Measurements from ENCODE around the gene SLC7A7. TPM values are rescaled to one million over a fixed set of nuclear protein-coding genes. Genes with fewer than 3 reads are reported as not detected.
"Not testable (repeated sequence)": the region's sequence is repeated elsewhere in the genome, so short reads cannot be mapped to it uniquely, and the experiment has no call there.

SLC7A7 gene
- total RNA-seq, 2 experiments from 2014 or later = 0.45 TPM; not detected in 1

DNA sequence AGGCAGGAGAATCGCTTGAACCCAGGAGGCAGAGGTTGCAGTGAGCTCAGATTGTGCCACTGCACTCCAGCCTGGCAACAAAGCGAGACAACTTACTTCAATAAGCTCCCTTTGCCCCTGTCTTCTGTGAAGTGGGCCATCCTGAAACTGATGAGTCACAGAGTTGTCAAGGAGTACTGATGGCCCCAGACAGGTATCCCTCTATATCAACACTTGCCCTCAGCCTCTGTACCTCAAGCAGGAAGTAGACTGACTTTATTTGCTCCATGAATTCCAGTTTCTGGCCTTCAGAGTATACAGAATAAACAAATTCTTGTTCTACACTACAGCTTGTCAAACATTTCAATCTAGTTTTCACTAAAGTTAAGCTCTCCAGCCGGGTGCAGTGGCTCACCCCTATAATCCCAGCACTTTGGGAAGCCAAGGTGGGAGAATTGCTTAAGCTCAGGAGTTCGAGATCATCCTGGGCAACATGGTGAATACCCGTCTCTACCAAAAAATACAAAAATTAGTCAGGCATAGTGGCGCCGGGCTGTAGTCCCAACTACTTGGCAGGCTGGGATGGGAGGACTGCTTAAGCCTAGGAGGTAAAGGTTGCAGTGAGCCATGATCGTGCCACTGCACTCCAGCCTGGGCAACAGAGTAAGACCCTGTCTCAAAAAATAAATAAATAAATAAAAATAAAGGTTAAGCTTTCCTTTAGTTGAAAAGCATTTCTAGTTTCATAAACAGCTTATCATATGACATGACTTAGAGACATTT, 39.9 kb upstream of the SLC7A7 start:
- DNase-seq = peak; percentile 49
- no peaks in the 10 kb centered on the region for H3K36me3 Mint-ChIP-seq (ENCODE audit: low read depth)
- TF ChIP-seq, protein P1, sequence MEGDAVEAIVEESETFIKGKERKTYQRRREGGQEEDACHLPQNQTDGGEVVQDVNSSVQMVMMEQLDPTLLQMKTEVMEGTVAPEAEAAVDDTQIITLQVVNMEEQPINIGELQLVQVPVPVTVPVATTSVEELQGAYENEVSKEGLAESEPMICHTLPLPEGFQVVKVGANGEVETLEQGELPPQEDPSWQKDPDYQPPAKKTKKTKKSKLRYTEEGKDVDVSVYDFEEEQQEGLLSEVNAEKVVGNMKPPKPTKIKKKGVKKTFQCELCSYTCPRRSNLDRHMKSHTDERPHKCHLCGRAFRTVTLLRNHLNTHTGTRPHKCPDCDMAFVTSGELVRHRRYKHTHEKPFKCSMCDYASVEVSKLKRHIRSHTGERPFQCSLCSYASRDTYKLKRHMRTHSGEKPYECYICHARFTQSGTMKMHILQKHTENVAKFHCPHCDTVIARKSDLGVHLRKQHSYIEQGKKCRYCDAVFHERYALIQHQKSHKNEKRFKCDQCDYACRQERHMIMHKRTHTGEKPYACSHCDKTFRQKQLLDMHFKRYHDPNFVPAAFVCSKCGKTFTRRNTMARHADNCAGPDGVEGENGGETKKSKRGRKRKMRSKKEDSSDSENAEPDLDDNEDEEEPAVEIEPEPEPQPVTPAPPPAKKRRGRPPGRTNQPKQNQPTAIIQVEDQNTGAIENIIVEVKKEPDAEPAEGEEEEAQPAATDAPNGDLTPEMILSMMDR (IDR thresholded peaks at IDR 0.05) = no peak
- ChIA-PET CTCF (interaction anchor here (0.7 to 20.8 kb wide), 21 partner anchors 8 to 299 kb away, joined by 3 to 469 read pairs (median 5); partner anchors contain the start of genes DAD1, LRP10, MMP14 and MRPL52), POLR2A (interaction anchor here (0.7 to 1.5 kb wide), 5 partner anchors 16 to 266 kb away, joined by 3 to 10 read pairs (median 5); partner anchors contain the start of genes DAD1, LRP10, MRPL52 and OXA1L)
- H3K4me1 Mint-ChIP-seq (ENCODE audit: low read depth) = peaks cover 21% of the 10 kb centered on the region
- peaks cover 13% of the 10 kb centered on the region for H3K27me3 Mint-ChIP-seq
- no peak overlapping the region for H3K4me3 Mint-ChIP-seq
- no peaks in the 10 kb centered on the region for H3K9me3 Mint-ChIP-seq
- ATAC-seq = peak; percentile 56
- H3K27ac Mint-ChIP-seq = no peak overlapping the region
- intact Hi-C loops (cut with micrococcal nuclease) = loop anchor here (5.0 kb wide), 1 partner anchor 283 kb away; no protein-coding TSS in a partner anchor

DNA sequence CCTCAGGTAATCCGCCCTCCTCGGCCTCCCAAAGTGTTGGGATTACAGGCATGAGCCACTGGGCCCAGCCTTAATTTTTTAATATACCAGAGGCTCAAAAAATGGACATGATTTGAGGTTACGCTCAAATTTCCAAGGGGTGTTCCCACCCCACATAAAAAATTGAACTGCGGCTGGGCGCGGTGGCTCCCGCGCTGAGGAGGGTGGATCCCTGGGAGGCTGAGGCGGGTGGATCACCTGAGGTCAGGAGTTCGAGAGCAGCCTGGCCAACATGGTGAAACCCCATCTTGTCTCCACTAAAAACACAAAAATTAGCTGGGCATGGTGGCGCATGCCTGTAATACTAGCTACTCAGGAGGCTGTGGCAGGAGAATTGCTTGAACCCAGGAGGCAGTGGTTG, 39.1 kb upstream of the SLC7A7 start:
- intact Hi-C loops (cut with micrococcal nuclease) = loop anchor here (5.0 kb wide), 1 partner anchor 282 kb away; no protein-coding TSS in a partner anchor
- not testable (repeated sequence) for DNase-seq; H3K27ac Mint-ChIP-seq; ATAC-seq; H3K36me3 Mint-ChIP-seq (ENCODE audit: low read depth); H3K4me3 Mint-ChIP-seq; H3K9me3 Mint-ChIP-seq
- CTCF ChIA-PET = interaction anchor here (0.7 to 20.8 kb wide), 31 partner anchors 8 to 297 kb away, joined by 3 to 469 read pairs (median 5); partner anchors contain the start of genes DAD1, LRP10, MMP14 and MRPL52
- Mint-ChIP-seq H3K27me3 (peaks cover 13% of the 10 kb centered on the region), H3K4me1 (ENCODE audit: low read depth) (peaks cover 21% of the 10 kb centered on the region)
- POLR2A ChIA-PET = interaction anchor here (0.9 to 1.5 kb wide), 4 partner anchors 17 to 265 kb away, joined by 3 to 10 read pairs (median 6); partner anchors contain the start of genes DAD1, LRP10, MRPL52 and OXA1L

DNA sequence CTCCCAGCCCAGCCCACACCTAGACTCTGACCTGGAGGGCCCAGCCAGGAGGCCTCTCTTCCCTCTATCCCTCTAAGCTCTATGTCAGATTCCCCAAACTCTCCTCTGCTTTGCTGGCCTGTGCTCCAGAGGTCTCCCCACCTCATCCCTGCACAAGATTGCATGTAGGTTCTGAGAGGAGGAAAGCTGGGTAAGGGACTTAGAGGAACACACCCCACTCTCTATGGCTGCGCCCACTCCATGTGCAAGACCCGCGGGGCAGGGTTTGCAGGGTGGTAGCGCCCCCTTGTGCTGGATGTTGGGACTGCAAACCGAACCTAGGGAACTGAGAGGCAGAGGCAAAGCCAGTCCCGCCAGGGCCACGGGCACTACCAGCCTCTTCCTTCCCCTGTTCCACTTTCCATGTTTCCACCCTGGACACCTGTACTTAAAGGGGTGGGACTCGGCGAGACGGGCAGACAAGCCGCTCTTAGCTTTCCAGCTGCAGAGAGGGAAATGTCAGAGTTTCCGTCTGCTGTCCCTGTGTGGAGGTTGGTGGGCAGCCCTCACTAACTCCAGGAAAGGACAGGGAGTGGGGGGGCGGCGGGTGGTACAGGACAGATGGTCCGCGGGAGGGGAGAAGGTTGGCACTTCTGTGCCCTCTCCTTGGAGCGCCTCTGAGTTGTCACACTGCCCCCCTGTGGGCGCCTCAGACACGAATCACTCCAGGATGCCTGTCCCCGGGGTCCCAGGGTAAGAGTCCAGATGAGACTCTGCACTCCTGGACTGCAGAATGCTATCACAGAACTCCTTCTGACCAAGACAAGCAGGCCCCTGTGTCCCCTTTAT, 37.9 kb upstream of the SLC7A7 start:
- Mint-ChIP-seq H3K36me3 (ENCODE audit: low read depth) (no peaks in the 10 kb centered on the region), H3K4me1 (ENCODE audit: low read depth) (peaks cover 15% of the 10 kb centered on the region), H3K27ac (peak overlapping the region; percentile 79), H3K4me3 (peak overlapping the region; percentile 71), H3K9me3 (no peaks in the 10 kb centered on the region), H3K27me3 (peaks cover 13% of the 10 kb centered on the region)
- peak; percentile 96 for DNase-seq
- TF ChIP-seq, protein P1 (IDR thresholded peaks at IDR 0.05) = peak; percentile 92
- CTCF ChIA-PET = interaction anchor here (0.5 to 20.8 kb wide), 43 partner anchors 8 to 934 kb away, joined by 3 to 469 read pairs (median 4); partner anchors contain the start of genes ABHD4, HAUS4, LRP10 and MMP14
- POLR2A ChIA-PET = interaction anchor here (0.7 to 1.4 kb wide), 5 partner anchors 10 to 283 kb away, joined by 3 to 7 read pairs (median 4); partner anchors contain the start of gene OXA1L
- intact Hi-C loops (cut with micrococcal nuclease) = loop anchor here (1.0 to 5.0 kb wide), 2 partner anchors 30 to 281 kb away; no protein-coding TSS in a partner anchor
- peak; percentile 82 for ATAC-seq

DNA sequence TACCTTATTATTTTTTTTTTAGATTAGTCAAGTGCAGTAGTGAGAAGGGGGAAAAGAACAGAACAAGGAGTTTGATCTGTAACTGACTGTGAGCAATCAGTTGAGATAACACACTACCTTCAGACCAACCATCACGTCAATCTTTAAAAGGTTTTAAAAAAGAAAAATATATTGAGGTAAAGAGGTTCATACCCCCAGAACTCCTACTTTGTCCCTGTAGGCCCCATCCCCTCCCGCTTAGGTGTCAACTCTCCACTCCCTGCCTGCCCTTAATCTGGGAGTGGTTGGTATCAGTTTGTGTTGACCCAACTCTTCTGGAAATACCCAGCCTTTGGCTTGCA, 37.3 kb upstream of the SLC7A7 start:
- POLR2A ChIA-PET = interaction anchor here (0.7 to 1.4 kb wide), 6 partner anchors 9 to 283 kb away, joined by 3 to 7 read pairs (median 4); partner anchors contain the start of gene OXA1L
- intact Hi-C loops (cut with micrococcal nuclease) = loop anchor here (5.0 kb wide), 1 partner anchor 280 kb away; no protein-coding TSS in a partner anchor
- Mint-ChIP-seq H3K9me3 (no peaks in the 10 kb centered on the region), H3K4me3 (no peak overlapping the region), H3K27me3 (peaks cover 13% of the 10 kb centered on the region), H3K4me1 (ENCODE audit: low read depth) (peaks cover 13% of the 10 kb centered on the region), H3K36me3 (ENCODE audit: low read depth) (no peaks in the 10 kb centered on the region), H3K27ac (peak overlapping the region; percentile 79)
- TF ChIP-seq, protein P1 (IDR thresholded peaks at IDR 0.05) = no peak
- ATAC-seq (no peak), DNase-seq (no peak)
- CTCF ChIA-PET = interaction anchor here (0.5 to 20.8 kb wide), 36 partner anchors 9 to 934 kb away, joined by 3 to 469 read pairs (median 5); partner anchors contain the start of genes ABHD4, HAUS4, LRP10 and MMP14

DNA sequence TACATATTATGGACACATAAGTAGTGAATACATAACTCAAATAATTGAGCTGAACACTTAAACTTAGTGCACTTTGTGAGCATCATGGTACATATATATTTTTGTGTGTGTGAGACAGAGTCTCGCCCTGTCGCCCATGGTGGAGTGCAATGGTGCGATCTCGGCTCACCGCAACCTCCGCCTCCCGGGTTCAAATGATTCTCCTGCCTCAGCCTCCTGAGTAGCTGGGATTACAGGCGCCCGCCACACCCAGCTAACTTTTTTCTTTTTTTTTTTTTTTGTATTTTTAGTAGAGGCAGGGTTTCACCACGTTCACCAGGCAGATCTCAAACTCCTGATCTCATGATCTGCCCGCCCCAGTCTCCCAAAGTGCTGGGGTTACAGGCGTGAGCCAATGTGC, 36.9 kb upstream of the SLC7A7 start:
- not testable (repeated sequence) for ATAC-seq; H3K36me3 Mint-ChIP-seq (ENCODE audit: low read depth); H3K27ac Mint-ChIP-seq; H3K9me3 Mint-ChIP-seq; H3K27me3 Mint-ChIP-seq; DNase-seq; H3K4me3 Mint-ChIP-seq
- H3K4me1 Mint-ChIP-seq (ENCODE audit: low read depth) = peaks cover 13% of the 10 kb centered on the region
- ChIA-PET CTCF (interaction anchor here (0.5 to 20.8 kb wide), 31 partner anchors 9 to 300 kb away, joined by 3 to 469 read pairs (median 5); partner anchors contain the start of genes ABHD4, HAUS4, LRP10 and MMP14), POLR2A (interaction anchor here (0.7 to 1.4 kb wide), 5 partner anchors 9 to 282 kb away, joined by 3 to 7 read pairs (median 3); partner anchors contain the start of gene OXA1L)
- intact Hi-C loops (cut with micrococcal nuclease) = loop anchor here (5.0 kb wide), 1 partner anchor 280 kb away; no protein-coding TSS in a partner anchor

All from activated CD8-positive, alpha-beta T cell treated with anti-CD3 and anti-CD28 coated beads for 36 hours (primary cell).